Stimulated activated CD8-positive, alpha-beta memory T cell treated with anti-CD3 and anti-CD28 coated beads, Interleukin-15, amount 100 ng/mL, for 48 hours (primary cell): ENCODE results near the gene LBH.
A peak's percentile ranks its signal among the peaks of the same experiment; 100 is the strongest.
"Not testable (repeated sequence)": the region's sequence is repeated elsewhere in the genome, so short reads cannot be mapped to it uniquely, and the experiment has no call there.

Experiments used
- DNase-seq, 2 donors: peaks; one replicate each; pipeline ENCODE4 v3.0.0-alpha.2; 2020; ENCODE audit warnings: low read depth in 2 of 2

The LBH gene

GRCh38 chr2:30257266-30258214, 26.2 kb downstream of the LBH start:
- DNase-seq = no peak

- DNase-seq = no peak
Measured at GRCh38 chr2:30259071-30259470, 27.7 kb downstream of the LBH start.

- no peak for DNase-seq
Measured at GRCh38 chr2:30259827-30260679, 28.7 kb downstream of the LBH start.

GRCh38 chr2:30260941-30261340, 29.6 kb downstream of the LBH start:
- DNase-seq = no peak

GRCh38 chr2:30261695-30262211, 30.4 kb downstream of the LBH start:
- DNase-seq = no peak

- DNase-seq = no peak
Measured at GRCh38 chr2:30262716-30263309, 31.5 kb downstream of the LBH start.

- no peak for DNase-seq
Measured at GRCh38 chr2:30264274-30264673, 32.9 kb downstream of the LBH start.

GRCh38 chr2:30265052-30266015, 34.0 kb downstream of the LBH start:
- no peak for DNase-seq

GRCh38 chr2:30266051-30266621, 34.8 kb downstream of the LBH start:
- DNase-seq = no peak

- DNase-seq = no peak
Measured at GRCh38 chr2:30266705-30267104, 35.4 kb downstream of the LBH start.

GRCh38 chr2:30267161-30267975, 36.0 kb downstream of the LBH start:
- DNase-seq = peak; percentile 41 to 46

- no peak for DNase-seq
Measured at GRCh38 chr2:30268296-30268871, 37.0 kb downstream of the LBH start.

GRCh38 chr2:30269114-30269770, 37.9 kb downstream of the LBH start:
- DNase-seq = not testable (repeated sequence)

- DNase-seq = no peak
Measured at GRCh38 chr2:30269771-30270145, 38.4 kb downstream of the LBH start.

- no peak for DNase-seq
Measured at GRCh38 chr2:30270166-30270565, 38.8 kb downstream of the LBH start.

GRCh38 chr2:30271301-30271700, 40.0 kb downstream of the LBH start:
- DNase-seq = no peak

GRCh38 chr2:30272286-30272685, 41.0 kb downstream of the LBH start:
- no peak for DNase-seq

GRCh38 chr2:30272761-30273573, 41.6 kb downstream of the LBH start:
- peak in 1 of 2 donors; percentile 20 for DNase-seq
